SIG-M5 treated with dmso at 0.1 percent for 504 hours (cell line): ENCODE measurements around the gene SLC9A7.

Experiments
- DNase-seq: peaks from one replicate; lab custom pipeline; 2025; ENCODE audit not compliant: unreplicated experiment; lab: John Stamatoyannopoulos, UW

The SLC9A7 gene

DNA sequence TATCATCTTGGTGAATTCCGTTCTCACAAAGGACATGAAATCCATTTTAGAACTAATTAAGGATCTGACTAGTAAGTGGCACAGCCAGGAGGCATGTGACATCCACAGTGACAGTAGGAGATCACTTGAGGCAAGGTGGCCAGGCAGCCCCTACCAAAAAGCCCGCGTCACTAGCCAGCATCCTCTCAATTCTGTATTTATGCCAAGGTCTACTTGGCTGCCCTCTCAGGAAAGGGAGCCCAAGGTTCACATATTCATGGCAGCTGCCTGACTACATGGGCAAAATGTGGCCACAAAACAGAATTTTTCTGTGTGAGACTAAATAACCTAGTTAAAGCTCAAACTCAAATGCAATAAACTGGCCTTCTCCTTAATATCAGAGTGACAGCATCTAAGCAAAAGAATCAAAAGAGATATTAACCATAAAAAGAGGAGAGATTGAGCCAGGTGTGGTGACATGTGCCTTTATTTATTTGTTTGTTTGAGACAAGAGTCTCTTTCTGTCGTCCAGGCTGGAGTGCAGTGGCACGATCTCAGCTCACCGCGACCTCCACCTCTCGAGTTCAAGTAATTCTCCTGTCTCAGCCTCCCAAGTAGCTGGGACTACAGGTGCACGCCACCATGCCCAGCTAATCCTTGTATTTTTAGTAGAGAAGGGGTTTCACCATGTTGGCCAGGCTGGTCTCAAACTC lies 51.5 kb downstream of the SLC9A7 start:
- no peak for DNase-seq

DNA sequence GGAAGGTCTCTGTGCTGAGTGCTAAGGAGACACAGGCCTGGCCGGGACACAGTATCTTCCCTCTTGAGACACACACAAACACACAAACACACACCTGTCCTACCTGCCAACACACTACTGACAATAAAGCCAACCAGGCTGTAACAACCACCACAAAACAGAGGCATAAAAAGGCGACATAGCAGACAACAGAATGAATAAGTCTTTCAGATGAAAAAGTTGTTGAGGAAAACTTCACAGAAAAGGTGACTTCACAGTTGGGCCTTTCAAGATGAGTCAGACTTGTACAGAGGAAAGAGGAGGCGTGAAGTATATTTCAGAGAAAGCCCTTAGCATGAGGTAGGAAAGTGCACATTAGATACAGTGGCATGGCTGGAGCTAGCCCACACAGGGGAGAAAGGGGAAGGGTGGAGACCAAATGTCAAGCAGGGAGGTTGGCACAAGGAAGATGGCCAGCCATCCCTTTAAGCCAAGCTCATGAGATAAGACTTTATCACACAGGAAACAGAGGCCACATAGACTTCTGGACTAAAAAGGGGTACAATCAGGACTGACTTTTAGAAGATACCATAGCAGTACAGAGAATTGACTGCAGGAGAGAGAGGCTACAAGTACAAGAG lies 54.0 kb downstream of the SLC9A7 start:
- no peak for DNase-seq

DNA sequence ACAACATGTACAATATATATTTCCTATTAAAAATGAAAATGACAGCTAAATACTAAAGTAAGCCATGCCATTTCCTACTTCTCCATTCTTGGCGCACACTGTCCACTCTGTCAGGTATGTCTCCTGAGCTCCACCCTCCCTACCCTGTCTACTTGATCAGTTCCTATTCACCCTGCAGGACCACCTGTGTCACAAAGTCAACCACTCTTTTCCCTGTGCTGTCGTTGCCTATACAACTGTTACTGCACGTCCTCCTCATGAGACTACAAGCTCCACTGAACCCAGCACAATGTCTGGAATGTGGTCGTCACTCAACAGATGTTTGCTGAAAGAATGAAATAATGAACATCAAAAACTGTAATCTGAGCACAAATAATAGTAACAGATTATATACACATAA lies 54.9 kb downstream of the SLC9A7 start:
- DNase-seq, result no peak

DNA sequence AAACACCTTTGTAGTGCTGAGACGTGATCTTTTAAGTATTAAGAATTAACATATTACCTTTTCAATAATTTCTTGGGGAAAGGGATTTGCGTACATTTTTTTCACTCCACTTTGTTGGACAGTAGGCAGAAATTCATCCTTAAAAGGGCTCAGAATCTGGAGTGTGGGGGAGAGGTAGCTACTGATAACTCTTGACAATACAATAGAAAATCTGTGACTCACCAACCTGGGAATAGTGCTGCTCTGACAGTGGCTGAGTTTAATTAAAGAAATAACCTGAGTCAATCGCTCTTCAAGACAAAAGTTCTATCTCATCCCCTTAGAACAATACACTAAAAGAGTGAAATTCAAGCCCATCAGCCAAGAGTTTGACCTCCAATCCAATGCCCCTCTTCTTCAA lies 60.2 kb downstream of the SLC9A7 start:
- DNase-seq, result no peak

DNA sequence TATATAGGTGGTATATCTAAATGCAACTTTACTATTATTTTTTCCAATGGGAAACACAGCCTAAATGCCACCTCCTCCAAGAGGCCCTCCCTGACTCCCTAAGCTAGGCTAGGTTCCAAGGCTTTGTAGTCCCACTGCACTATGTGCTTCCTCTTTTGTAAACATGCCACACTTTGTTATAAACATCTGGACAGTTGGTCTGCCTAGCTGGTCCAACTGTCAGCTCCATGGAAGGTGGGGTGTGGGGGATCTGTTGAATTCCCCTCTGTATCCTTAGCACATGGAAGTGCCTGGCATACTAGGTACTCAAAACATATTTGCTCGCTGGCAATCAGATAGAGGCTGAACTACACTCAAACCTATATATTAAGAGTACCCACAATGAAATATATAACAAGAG lies 63.4 kb downstream of the SLC9A7 start:
- DNase-seq, result no peak

DNA sequence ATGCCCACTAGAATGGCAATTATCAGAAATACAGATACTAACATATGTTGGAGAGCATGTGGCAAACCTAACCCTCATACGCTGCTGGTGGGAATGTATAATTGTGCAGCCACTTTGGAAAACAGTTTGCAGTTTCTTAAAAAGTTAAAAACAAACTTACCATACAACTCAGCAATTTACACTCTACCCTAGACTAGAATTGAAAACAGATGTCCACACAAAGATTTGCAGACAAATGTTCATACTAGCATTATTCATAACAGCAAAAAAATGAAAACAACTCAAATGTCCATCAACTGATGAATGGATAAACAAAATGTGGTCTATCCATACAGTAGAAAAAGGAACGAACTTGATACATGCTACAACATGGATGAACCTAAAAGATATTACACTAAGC lies 64.4 kb downstream of the SLC9A7 start:
- DNase-seq, result no peak

DNA sequence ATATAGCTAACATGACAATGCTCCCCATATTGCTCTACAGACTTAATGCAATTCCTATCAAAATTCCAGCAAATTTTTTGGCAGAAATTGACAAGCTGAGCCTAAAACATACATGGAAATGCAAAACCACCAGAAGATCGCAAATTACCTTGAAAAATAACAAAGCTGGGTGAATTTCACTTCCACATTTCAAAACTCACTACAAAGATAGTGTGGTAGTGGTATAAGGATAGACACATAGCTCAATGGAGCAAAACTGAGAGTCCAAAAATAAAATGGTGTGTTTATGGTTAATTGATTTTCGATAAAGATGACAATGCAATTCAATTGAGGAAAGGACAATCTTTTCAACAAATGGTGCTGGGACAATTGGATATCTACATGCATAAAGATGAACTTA lies 65.8 kb downstream of the SLC9A7 start:
- DNase-seq, result no peak

DNA sequence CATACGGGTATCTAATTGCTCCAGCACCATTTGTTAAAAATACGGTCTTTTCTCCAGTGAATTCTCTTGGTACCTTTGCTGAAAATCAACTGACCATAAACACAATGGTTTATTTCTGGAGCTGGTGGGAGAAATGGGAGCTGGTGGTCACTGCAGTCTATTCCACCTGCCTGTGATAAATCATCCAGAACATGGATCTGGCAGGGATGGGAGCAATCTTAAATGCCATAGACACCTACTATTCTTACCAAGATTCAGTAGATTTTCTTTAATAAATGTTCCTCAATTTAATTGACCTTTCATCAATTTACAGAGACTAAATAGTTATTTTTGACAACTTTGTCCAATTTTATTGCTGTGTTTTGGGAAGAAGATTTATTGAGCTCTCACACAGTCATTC lies 68.1 kb downstream of the SLC9A7 start:
- DNase-seq, result no peak

DNA sequence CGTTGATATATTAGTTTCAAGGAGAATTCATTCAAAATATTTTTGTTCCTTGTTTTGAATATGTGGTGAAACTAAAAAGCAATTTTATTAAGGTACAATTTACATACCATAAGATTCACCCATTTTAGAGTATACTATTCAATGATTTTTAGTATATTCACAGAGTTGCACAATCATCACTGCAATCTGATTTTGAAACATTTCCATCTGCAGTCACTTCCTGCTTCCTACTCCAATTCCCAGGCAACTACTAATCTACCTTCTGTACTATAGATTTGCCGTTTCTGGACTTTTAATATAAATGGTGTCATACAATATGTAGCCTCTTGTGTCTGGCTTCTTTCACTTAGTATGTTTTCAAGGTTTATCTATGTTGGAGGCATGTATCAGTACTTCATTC lies 71.3 kb downstream of the SLC9A7 start:
- DNase-seq, result no peak

DNA sequence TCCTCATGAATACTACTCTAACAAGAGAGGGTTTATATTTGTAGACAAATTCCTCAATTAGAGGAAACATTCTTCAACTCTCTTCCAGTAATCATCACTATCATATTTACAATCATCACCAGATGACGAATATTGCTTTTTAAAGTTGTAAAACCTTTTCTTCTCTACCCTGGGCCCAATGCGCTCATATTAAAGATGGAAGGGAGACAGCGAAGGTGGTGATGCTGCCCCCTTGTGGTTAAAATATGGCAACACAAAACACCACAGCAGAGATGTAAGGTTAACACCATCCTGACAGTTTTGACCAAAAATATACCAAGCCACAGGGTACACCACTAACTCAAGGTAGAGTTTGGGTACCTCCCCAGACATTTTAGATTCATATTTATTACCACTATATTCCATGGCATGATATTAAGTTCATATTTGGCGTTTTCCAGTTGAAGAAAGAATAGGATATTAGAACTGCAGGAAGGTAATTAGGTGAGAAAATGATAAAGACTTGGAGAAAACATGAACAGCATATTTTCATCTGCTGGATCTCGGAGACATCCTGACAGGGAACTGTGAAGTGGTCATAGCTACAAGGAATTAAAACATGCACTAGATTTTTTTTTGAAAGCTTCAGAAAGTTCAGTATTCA lies 72.8 kb downstream of the SLC9A7 start:
- peak; percentile 14 for DNase-seq

DNA sequence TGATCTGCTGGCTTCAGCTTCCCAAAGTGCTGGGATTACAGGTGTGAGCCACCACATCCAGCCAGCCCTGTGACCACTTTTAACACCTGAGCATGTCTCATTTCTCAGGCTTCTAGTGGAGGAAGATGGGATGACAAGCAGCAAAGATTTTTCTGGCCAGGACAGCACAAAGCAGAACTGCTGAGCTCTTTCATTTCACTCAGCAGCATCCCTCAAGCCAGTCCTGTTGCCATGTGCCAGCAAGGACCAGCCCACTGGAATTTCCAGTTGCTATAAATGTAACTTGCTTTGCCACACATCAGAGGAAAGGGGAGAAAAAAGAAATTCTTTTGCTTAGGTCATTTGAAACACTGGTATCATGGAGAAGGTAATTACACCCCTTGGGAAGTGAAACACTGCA lies 75.9 kb downstream of the SLC9A7 start:
- DNase-seq, result no peak

DNA sequence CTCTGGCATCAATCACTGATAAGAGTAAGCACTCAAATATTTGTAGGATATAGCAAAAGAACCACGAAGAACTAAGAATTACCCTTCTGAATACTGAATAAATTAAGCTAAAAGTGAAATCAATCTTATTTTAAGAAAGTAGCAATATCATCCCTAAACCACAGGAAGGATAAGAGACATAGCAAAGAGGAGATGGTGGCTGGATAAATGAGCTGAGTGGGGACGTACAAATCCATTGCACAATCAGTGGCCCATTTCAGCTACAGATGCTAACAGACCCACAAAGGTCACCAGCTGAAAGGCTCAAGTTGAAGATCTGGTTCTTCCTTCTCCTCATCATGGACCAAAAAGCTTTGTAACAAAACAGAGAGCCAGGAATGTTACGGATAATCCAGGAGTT lies 77.1 kb downstream of the SLC9A7 start:
- DNase-seq, result no peak

DNA sequence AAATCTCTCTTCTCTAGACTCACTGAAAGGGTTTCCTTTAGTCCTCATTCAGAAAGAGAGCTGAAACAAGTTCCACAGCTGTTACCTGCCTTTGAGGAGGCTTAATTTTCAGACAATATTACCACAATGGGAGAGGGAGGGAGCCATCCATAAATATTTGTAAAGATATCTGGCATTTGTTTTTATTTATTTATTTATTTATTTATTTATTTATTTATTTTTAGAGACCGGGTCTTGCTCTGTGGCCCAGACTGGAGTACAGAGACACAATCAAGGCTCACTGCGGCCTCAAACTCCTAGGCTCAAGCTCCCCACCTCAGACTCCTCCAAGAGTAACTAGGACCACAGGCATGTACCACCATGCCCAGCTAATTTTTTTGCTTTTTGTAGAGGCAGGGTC lies 80.7 kb downstream of the SLC9A7 start:
- DNase-seq, result no peak

DNA sequence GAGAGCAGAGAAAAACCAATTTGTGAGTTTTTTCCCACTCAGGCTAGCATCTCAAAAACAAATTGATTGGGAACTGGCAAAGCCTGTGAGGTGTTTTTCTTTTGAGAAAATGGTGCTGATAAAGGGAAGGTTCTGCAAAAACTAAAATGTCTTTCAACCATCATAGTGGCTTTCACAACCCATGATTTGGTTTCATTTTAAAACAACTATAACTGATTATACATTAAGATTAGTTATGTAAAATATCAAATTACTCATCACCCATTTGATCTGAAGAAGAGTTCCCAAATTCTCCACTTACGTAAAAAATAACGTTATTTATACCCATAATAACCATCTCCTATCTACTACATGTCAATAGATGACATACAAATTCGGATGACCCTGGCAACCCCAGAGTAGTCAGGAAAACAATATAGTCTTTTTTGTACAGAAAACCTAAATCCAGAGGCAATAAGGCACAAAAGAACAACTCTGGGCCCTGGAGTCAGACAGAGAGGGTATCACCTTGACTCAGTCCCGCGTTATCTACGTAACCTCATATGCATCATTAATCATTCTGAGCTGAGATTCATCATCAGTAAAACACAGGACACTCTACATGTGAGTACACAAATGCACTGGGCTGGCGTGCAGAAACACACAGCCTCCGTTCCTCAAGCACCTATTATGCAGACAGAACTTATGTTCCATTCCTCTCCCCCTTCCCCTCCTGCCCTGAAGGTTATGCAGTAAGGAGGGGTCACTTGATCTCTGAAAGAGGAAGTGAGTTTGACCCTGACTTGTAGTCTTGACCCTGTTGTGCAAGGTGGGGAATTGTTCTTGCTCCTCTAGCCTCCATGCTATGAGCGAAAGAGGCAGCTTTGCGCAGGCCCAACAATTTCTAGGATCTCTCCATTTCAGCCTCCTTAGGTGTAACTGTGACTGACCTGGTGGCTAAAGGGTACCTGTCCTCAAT lies 82.2 kb downstream of the SLC9A7 start:
- DNase-seq, result no peak

DNA sequence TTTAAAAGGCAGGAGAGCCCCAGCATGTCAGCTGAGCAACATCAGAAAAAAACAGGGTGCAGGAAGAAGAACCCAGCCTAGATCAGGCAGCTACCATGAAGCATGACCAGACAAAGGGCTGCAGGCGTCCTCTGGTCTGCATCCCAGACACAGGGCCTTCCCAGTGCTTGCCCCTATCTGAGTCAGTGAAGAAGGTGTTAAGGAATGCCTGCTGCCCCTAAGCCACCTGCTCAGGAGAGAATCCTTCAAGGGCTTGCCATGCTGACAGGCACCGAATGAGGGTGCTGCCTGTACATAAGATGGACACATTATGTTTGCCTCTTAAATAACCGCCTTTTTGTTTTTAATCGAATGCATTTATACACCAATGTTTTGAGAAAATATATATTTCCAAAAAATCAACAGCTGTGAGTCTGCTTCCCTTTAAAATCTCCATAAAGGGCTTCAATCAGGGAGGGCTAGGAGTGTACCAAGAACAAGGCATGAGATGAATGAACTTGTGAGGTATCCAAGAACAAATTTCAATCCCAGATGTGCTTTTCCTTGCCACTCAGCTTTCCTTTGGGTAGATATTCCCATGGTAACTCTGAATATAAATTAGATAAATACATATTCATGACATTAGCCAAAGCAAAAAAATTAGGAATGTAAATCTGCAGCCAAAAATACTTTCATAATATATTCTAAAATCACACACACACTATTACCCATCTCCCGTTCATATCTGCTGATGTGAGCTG lies 85.1 kb downstream of the SLC9A7 start:
- DNase-seq, result no peak

DNA sequence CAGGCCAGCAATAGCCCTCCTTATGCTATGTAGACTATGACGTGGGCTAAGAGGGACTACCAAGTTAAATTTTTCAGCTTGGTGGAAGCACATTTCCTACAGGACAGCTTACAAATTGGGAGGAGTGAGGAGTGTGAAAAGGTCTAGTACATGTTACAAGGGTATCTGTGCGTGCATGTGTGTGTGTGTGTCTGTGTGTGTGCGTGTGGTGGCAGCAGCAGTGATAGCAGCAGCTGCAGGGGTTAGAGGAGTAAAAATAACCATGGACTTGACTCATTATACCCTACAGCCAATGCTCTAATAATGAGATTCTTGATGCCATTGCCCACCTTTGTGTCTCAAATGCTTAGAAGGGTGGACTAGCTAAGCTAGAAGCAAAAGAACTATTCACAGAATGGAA lies 88.6 kb downstream of the SLC9A7 start:
- no peak for DNase-seq

DNA sequence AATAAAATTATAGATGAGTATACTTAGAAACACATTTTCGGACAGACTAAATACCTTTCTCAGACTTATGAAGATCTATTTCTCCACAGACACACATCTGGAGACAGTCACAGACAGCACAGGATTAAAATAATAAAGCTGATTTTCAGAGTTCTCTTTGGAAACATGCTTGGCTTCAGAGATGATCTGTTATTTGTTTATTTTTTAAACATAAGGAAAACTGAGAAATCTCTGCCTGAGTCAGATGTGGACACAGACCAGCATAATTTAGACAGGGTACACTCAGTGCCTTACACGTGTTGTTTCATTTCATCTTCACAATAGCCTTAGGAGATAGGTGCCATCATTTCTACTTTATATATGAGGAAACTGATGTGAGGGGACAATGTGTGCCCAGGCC lies 92.1 kb downstream of the SLC9A7 start:
- DNase-seq, result no peak

DNA sequence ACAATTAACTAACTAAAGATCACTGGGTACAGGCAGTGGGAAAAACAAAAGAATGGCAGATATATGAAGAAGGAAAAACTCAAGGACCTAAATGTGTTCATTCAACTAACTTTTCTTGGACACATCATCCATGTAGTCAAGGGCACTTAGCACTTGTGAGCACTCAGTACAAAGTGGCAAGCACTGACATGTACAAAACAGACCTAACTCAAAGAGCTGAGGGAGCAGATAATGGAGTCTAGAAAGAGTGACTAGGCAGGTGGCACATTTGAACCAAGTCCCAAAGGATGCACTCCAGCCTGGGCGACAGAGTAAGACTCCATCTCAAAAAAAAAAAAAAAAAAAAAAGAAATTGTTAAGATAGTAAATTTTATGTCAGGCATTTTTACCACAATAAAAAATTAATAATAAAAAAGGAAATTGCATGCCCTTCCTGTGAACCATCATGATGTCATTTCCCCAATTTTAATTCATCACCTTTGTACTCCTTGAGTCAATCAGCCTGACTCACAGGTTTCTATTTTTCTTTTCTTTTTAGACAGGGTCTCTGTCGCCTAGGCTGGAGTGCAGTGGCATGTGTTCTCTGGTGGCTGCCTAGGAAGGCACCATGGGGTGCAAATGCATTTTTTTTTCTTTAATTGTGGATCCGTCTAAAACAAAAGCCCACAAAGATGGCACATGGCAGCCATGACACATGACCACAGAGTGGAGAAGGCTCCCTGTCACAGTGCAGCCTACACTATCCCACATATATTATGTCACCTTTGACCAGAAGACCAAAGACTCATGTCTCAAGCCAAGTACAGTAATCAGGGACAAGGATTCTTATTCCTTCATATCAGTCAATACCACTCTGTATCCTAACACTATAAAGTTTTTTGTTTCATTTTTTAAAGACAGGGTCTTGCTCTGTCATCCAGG lies 93.4 kb downstream of the SLC9A7 start:
- no peak for DNase-seq

DNA sequence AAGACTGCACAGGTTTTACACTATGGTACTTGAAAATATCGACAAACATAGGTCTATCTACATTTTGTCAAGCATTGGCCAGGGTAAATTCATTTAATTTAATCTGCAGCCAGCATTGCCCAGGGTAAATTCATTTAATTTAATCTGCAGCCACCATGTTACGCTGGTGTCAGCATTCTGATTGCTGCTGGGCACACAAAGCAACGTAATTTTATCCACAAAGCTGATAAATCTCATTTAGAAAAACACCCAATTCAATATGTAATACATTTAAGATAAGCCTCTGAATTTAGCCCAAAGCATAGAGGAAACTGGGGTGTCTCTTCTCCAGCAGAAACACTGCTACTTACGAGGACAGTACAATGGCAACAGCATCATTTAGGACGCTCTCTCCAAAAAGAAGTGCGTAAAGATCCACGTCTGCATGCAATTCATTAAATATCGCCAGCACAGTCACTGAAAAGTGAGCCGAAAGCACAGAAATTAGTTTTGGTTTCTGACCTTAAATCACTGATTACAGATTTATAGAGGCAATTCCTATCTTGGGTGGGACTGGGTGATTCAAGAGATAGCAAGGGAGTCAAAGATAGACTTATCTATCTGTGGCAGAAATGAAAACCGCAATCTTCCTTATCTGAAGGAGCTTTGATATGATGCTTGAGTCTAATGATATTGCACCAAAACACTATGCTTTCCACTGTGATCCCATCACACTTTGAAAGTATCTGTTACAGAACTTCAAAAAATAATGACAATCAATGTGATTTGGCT lies 96.5 kb downstream of the SLC9A7 start:
- DNase-seq, result no peak
